ENCODE data around the gene SYDE1.
"Not testable (repeated sequence)": the region's sequence is repeated elsewhere in the genome, so short reads cannot be mapped to it uniquely, and the experiment has no call there.

The SYDE1 gene

DNA sequence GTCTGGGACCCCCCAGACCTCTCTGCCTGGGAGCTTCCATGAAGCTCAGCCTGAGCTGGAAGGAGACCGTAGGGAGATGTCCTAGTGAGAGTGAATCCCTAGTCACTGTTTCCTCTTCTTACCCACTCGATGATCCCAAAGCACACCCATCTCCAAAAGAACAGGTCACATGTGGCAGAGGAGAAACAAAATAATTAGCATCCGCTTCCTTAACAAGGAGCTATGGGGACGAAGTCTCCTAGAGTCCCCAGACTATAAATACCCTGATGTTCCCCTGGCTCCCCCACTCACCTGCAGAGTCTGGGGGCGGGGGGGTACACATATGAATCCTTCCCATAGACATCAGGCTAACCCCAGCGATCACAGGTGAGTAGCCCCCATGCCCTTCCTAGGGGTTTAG lies 25.3 kb upstream of the SYDE1 start, which contains the start of gene OR1I1:
Gene OR1I1 (plus strand): TSS at position 301 of the 400 bp plus-strand sequence. CDS start 4,855 bp downstream, outside the sequence.
- Mint-ChIP-seq H3K4me3 (no peak within 1 kb of the TSS), H3K9me3 (peaks cover 4% of the 10 kb centered on the region), H3K36me3 (ENCODE audit: low read depth) (no peaks in the 10 kb centered on the region), H3K27me3 (ENCODE audit: low read depth, poor library complexity) (peaks cover 21% of the 10 kb centered on the region), H3K4me1 (no peaks in the 10 kb centered on the region), H3K27ac (no peak within 1 kb of the TSS)
- no peak for DNase-seq
- TF ChIP-seq, protein P1, sequence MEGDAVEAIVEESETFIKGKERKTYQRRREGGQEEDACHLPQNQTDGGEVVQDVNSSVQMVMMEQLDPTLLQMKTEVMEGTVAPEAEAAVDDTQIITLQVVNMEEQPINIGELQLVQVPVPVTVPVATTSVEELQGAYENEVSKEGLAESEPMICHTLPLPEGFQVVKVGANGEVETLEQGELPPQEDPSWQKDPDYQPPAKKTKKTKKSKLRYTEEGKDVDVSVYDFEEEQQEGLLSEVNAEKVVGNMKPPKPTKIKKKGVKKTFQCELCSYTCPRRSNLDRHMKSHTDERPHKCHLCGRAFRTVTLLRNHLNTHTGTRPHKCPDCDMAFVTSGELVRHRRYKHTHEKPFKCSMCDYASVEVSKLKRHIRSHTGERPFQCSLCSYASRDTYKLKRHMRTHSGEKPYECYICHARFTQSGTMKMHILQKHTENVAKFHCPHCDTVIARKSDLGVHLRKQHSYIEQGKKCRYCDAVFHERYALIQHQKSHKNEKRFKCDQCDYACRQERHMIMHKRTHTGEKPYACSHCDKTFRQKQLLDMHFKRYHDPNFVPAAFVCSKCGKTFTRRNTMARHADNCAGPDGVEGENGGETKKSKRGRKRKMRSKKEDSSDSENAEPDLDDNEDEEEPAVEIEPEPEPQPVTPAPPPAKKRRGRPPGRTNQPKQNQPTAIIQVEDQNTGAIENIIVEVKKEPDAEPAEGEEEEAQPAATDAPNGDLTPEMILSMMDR (IDR thresholded peaks at IDR 0.05) = no peak

DNA sequence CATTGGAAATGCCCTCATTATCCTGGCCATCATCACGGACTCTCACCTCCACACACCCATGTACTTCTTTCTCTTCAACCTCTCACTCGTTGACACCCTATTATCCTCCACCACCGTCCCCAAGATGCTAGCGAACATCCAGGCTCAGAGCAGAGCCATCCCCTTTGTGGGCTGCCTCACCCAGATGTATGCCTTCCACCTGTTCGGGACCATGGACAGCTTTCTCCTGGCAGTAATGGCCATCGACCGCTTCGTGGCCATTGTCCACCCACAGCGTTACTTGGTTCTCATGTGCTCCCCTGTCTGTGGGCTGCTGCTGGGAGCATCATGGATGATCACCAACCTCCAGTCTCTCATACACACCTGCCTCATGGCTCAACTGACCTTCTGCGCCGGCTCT lies 20.0 kb upstream of the SYDE1 start:
- DNase-seq = no peak
- peaks cover 34% of the 10 kb centered on the region for H3K27me3 Mint-ChIP-seq (ENCODE audit: low read depth, poor library complexity)
- no peaks in the 10 kb centered on the region for H3K9me3 Mint-ChIP-seq
- H3K27ac Mint-ChIP-seq = no peak overlapping the region
- H3K4me3 Mint-ChIP-seq = no peak overlapping the region
- no peaks in the 10 kb centered on the region for H3K4me1 Mint-ChIP-seq
- H3K36me3 Mint-ChIP-seq (ENCODE audit: low read depth) = no peaks in the 10 kb centered on the region
- TF ChIP-seq, protein P1 (IDR thresholded peaks at IDR 0.05) = no peak

GRCh38 chr19:15091918-15092753 lies 15.1 kb upstream of the SYDE1 start:
- no peaks in the 10 kb centered on the region for H3K4me1 Mint-ChIP-seq
- DNase-seq = peak; percentile 41
- H3K4me3 Mint-ChIP-seq = no peak overlapping the region
- H3K27me3 Mint-ChIP-seq (ENCODE audit: low read depth, poor library complexity) = peaks cover 21% of the 10 kb centered on the region
- H3K36me3 Mint-ChIP-seq (ENCODE audit: low read depth) = no peaks in the 10 kb centered on the region
- TF ChIP-seq, protein P1 (IDR thresholded peaks at IDR 0.05) = peak; percentile 69
- H3K9me3 Mint-ChIP-seq = no peaks in the 10 kb centered on the region
- no peak overlapping the region for H3K27ac Mint-ChIP-seq

- H3K4me3 Mint-ChIP-seq = no peak overlapping the region
- TF ChIP-seq, protein P1 (IDR thresholded peaks at IDR 0.05) = no peak
Observed at GRCh38 chr19:15093001-15093400, 14.2 kb upstream of the SYDE1 start.

GRCh38 chr19:15096223-15096622 lies 11.0 kb upstream of the SYDE1 start:
- Mint-ChIP-seq H3K27ac (no peak overlapping the region), H3K9me3 (peaks cover under 1% of the 10 kb centered on the region), H3K36me3 (ENCODE audit: low read depth) (no peaks in the 10 kb centered on the region), H3K4me1 (no peaks in the 10 kb centered on the region), H3K27me3 (ENCODE audit: low read depth, poor library complexity) (peaks cover 26% of the 10 kb centered on the region), H3K4me3 (no peak overlapping the region)
- no peak for DNase-seq
- TF ChIP-seq, protein P1 (IDR thresholded peaks at IDR 0.05) = no peak

More at GRCh38 chr19:15093001-15093400, 14.2 kb upstream of the SYDE1 start:
- Mint-ChIP-seq H3K27ac (no peak overlapping the region), H3K27me3 (ENCODE audit: low read depth, poor library complexity) (peaks cover 18% of the 10 kb centered on the region), H3K9me3 (no peaks in the 10 kb centered on the region), H3K4me1 (no peaks in the 10 kb centered on the region), H3K36me3 (ENCODE audit: low read depth) (no peaks in the 10 kb centered on the region)
- DNase-seq = no peak

- not testable (repeated sequence) for H3K36me3 Mint-ChIP-seq (ENCODE audit: low read depth); H3K4me3 Mint-ChIP-seq; H3K4me1 Mint-ChIP-seq; DNase-seq; H3K27ac Mint-ChIP-seq
- Mint-ChIP-seq H3K27me3 (ENCODE audit: low read depth, poor library complexity) (peaks cover 26% of the 10 kb centered on the region), H3K9me3 (peaks cover 13% of the 10 kb centered on the region)
Observed at GRCh38 chr19:15097980-15098379, 9.2 kb upstream of the SYDE1 start.

Measured in nephron progenitor cell (in vitro differentiated cells).